Activated B cell treated with CpG ODN at 0.5 μM for 24 hours (primary cell): ENCODE data around the gene CSNK1E. TPM values are rescaled to one million over a fixed set of nuclear protein-coding genes. Genes with fewer than 3 reads are reported as not detected.

Source experiments
- ATAC-seq: fragments of 200-7000 bp; cut with Tn5 transposase; one replicate; pipeline ENCODE4 v1.10.0; 2021; ENCODE audit warnings: low read depth, mild to moderate bottlenecking, moderate library complexity
- CTCF ChIA-PET: fragments of 350-600 bp; sonication (Branson Sonifier 250); formaldehyde crosslinking; loops from one replicate; lab custom pipeline; 2021; ENCODE audit warnings: antibody characterized with exemption; lab: Charles Lee
- POLR2A ChIA-PET: fragments of 350-600 bp; sonication (Branson Sonifier 250); formaldehyde crosslinking; loops from one replicate; lab custom pipeline; 2021; ENCODE audit warnings: antibody characterized with exemption; lab: Charles Lee
- DNase-seq: peaks from one replicate; pipeline ENCODE4 v3.0.0; 2022
- H3K27ac Mint-ChIP-seq: one replicate; pipeline ENCODE4 v1.8.0; 2020; ENCODE audit warnings: mixed read lengths
- H3K27me3 Mint-ChIP-seq: one replicate; pipeline ENCODE4 v1.8.0; 2021; ENCODE audit warnings: mixed read lengths
- H3K36me3 Mint-ChIP-seq: one replicate; pipeline ENCODE4 v1.8.0; 2021; ENCODE audit warnings: low read depth, mixed read lengths
- H3K4me1 Mint-ChIP-seq: one replicate; pipeline ENCODE4 v1.8.0; 2021; ENCODE audit warnings: mixed read lengths
- H3K4me3 Mint-ChIP-seq: one replicate; pipeline ENCODE4 v1.8.0; 2020; ENCODE audit warnings: mild to moderate bottlenecking, mixed read lengths
- H3K9me3 Mint-ChIP-seq: one replicate; pipeline ENCODE4 v1.8.0; 2020; ENCODE audit warnings: mixed read lengths
- CTCF ChIP-seq: fragments of 200-600 bp; IDR thresholded peaks from one replicate; pipeline ENCODE4 v1.8.0; 2022; ENCODE audit warnings: antibody characterized with exemption, mild to moderate bottlenecking
- intact Hi-C: fragments of 100-400 bp; cut with micrococcal nuclease; formaldehyde crosslinking; loops from one replicate; pipeline ENCODE4 v1.15.1; 2024
- total RNA-seq: library from RNA; stranded (reverse); gene quantifications from 2 replicates; pipeline ENCODE4 v1.2.3, GENCODE V29; 2022

CSNK1E gene
- total RNA-seq, 1 donor from 2014 or later, result 85.2 TPM

DNA sequence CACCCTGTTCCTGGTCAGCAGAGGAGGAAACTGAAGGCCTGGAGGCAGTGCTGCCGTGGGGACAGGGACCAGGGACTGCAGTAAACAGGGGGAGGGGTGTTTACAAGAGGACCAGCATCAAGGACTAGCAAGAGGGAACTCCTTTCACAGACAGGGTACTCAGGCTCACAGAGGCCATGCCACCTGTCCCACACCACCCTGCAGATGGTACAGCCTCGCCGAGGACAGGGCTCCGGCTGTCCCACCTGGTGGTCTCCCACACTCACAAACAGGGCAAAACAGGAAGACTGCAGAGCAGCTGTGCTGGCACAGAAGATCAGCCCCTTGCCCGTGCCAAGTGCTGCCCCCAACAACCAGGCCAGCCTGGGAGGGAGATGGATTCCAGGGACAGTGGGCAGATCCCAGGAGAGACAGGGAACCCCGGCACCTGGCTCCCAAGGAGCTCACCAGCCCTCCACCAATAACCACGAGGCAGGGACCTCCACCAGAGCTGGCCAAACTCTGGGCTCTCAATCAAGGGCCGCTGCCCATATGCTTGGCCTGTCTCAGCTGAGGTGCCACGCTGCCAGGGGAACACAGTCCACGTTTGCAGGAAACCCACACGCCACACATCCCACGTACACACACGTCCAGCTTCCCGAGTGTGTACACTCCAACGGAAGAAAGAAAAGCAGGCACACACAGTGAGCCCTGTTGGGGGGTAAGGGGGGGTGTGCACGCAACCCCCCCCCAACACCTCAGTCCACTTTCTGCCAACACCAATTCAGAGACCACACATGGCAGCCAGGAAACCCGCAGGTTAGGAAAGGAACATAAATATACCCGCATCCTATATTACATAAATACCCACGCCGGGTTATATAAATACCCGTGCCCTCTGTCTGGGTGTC, 2.1 kb downstream of the CSNK1E start:
- CTCF ChIA-PET, result interaction anchor here (0.6 to 0.7 kb wide), 2 partner anchors 10 to 19 kb away, joined by 3 read pairs; no protein-coding TSS in a partner anchor
- H3K4me1 Mint-ChIP-seq, result peaks cover 72% of the 10 kb centered on the region
- H3K36me3 Mint-ChIP-seq, result peaks cover 9% of the 10 kb centered on the region
- intact Hi-C loops, result loop anchor here (2.0 to 5.0 kb wide), 4 partner anchors 82 to 387 kb away; partner anchors contain the start of genes DDX17, JOSD1 and MAFF
- TF ChIP-seq CTCF, result no peak
- ATAC-seq (peak; percentile 4), DNase-seq (peak; percentile 29)
- no peaks in the 10 kb centered on the region for H3K9me3 Mint-ChIP-seq
- peak overlapping the region; percentile 82 for H3K4me3 Mint-ChIP-seq
- H3K27me3 Mint-ChIP-seq, result no peaks in the 10 kb centered on the region
- POLR2A ChIA-PET, result interaction anchor here (0.6 to 3.6 kb wide), 5 partner anchors 10 to 1873 kb away, joined by 3 to 32 read pairs (median 6); no protein-coding TSS in a partner anchor
- peak overlapping the region; percentile 88 for H3K27ac Mint-ChIP-seq

DNA sequence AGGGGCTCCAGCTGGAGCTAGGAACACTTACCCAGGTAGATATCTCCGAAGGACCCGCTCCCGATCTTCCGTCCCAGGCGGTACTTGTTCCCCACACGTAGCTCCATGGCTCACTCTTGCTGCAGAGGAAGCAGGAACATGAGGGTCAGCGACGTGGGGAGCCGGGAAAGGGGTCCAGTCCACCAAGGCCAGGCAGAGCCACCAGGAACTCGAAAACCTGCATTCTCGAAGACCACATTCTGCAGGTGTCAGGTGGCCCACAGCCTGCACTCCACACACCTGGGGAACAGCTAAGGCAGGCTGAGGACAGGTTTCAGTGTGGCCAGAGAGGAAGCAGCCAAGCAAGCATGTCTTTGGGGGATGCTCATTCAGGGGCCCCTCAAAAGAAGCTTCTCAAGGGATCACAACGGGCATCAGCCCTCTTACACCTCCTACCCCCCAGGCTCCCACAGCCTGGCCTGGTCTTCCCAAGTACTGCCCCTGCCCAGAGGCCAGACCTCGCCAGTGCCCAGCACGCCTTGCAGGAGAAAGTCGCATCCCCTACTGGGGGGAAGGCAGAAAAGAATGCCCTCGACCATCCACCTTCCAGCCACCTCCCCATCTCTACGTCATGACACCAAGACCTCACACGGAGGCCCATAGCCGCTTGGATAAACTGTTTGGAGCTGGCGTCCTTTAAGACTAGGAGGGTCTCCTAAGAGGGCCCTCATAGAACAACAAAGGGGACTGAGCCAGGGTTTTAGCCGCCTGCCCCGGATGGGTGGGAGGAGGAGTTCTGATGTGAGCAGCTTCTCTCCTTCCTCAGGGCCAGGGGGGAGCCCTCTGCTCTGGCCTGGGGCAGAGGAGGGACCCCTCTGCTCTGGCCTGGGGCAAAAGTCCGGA, 2.9 kb downstream of the CSNK1E start:
- TF ChIP-seq CTCF, result no peak
- peaks cover 77% of the 10 kb centered on the region for H3K4me1 Mint-ChIP-seq
- peak overlapping the region; percentile 82 for H3K4me3 Mint-ChIP-seq
- H3K27ac Mint-ChIP-seq, result peak overlapping the region; percentile 89
- DNase-seq (no peak), ATAC-seq (no peak)
- intact Hi-C loops, result loop anchor here (2.0 kb wide), 1 partner anchor 113 kb away; the partner anchor contains the start of gene MAFF
- H3K36me3 Mint-ChIP-seq, result peaks cover 9% of the 10 kb centered on the region
- CTCF ChIA-PET, result no interaction called here
- POLR2A ChIA-PET, result interaction anchor here (0.6 to 3.6 kb wide), 4 partner anchors 9 to 1872 kb away, joined by 4 to 32 read pairs (median 6); no protein-coding TSS in a partner anchor
- no peaks in the 10 kb centered on the region for H3K9me3 Mint-ChIP-seq
- no peaks in the 10 kb centered on the region for H3K27me3 Mint-ChIP-seq

GRCh38 chr22:38313384-38313955, 3.8 kb downstream of the CSNK1E start:
- Mint-ChIP-seq H3K36me3 (peaks cover 13% of the 10 kb centered on the region), H3K9me3 (no peaks in the 10 kb centered on the region), H3K27ac (peak overlapping the region; percentile 89), H3K4me1 (peaks cover 84% of the 10 kb centered on the region), H3K27me3 (no peaks in the 10 kb centered on the region), H3K4me3 (peak overlapping the region; percentile 58)
- ATAC-seq (no peak), DNase-seq (no peak)
- intact Hi-C loops, result no loop called here
- POLR2A ChIA-PET, result interaction anchor here (3.6 kb wide), 1 partner anchor 8 kb away, joined by 32 read pairs; no protein-coding TSS in a partner anchor
- CTCF ChIA-PET, result no interaction called here
- TF ChIP-seq CTCF, result no peak

DNA sequence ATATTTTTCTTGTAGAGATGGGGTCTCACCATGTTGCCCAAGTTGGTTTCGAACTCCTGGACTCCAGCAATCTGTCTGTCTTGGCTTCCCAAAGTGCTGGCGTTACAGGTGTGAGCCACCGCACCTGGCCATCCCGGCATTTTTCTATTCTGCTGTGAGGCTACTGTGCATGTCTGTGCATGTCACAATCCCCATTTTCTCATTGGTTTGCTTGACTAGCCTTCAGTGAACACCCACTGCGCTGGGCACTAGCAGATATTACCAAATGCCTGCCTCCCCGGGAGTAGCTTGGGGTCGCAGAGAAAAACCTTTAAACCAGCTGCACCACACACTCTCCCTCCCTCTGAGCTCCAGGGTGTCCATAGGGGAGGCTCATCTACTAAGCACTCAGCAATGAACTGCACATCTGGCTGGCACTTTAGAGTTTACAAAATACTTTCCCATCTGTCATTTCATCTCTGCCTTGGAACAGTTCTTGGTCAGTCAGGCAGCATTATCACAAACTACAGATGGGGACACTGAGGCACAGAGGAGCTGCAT, 4.9 kb downstream of the CSNK1E start:
- H3K27me3 Mint-ChIP-seq, result no peaks in the 10 kb centered on the region
- peaks cover 78% of the 10 kb centered on the region for H3K4me1 Mint-ChIP-seq
- H3K4me3 Mint-ChIP-seq, result no peak overlapping the region
- H3K36me3 Mint-ChIP-seq, result peaks cover 16% of the 10 kb centered on the region
- POLR2A ChIA-PET, result interaction anchor here (0.7 kb wide), 2 partner anchors 475 to 1634 kb away, joined by 5 to 7 read pairs; no protein-coding TSS in a partner anchor
- intact Hi-C loops, result no loop called here
- no peaks in the 10 kb centered on the region for H3K9me3 Mint-ChIP-seq
- no peak for DNase-seq
- CTCF ChIA-PET, result interaction anchor here (0.9 kb wide), 1 partner anchor 14 kb away, joined by 3 read pairs; no protein-coding TSS in a partner anchor
- H3K27ac Mint-ChIP-seq, result peak overlapping the region; percentile 89
- no peak for TF ChIP-seq CTCF
- ATAC-seq, result no peak
